HG03342 (cell line): Measurements from ENCODE around the gene OBP2A.
"Not testable (repeated sequence)": the region's sequence is repeated elsewhere in the genome, so short reads cannot be mapped to it uniquely, and the experiment has no call there.

ENCODE experiments used
- ATAC-seq: cut with Tn5 transposase; IDR thresholded peaks from one replicate; pipeline ENCODE4 v1.9.1; 2021; ENCODE audit warnings: mild to moderate bottlenecking, moderate library complexity; ENCODE audit not compliant: unreplicated experiment

OBP2A gene

GRCh38 chr9:135509458-135509857 lies 36.5 kb upstream of the OBP2A start:
- ATAC-seq: no peak

DNA sequence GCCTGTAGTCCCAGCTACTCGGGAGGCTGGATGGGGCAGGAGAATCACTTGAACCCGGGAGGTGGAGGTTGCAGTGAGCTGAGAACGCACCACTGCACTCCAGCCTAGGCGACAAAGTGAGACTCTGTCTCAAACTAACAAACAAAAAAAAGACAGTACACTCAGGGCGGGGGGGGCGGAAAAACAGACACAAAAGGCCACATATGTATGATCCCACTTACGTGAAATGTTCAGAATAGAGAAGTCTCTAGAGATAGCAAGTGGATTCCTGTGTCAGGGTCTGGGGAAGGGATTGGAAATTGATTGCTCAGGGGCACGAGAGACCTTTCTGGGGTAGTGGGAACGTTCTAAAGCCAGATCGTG lies 33.7 kb upstream of the OBP2A start:
- ATAC-seq: no peak

DNA sequence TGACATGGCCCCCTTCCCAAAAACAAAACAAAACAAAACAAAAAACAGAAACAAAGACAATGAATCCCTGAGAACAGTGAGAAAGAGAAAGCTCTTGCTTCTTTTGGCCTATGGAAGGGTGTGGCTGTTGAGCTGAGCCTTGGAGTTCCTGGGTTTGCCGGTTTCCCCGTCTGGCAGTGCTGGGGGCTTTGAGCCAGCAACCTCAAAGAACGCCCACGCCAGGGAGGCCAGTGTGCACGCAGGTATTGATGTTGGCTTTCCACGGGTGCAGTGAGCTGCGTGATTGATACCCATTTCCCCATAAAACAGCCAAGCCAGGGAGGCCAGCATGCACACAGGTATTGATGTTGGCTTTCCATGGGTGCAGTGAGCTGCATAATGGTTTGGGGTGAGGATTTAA lies 33.0 kb upstream of the OBP2A start:
- no peak for ATAC-seq

GRCh38 chr9:135513351-135513846 lies 32.5 kb upstream of the OBP2A start:
- no peak for ATAC-seq

DNA sequence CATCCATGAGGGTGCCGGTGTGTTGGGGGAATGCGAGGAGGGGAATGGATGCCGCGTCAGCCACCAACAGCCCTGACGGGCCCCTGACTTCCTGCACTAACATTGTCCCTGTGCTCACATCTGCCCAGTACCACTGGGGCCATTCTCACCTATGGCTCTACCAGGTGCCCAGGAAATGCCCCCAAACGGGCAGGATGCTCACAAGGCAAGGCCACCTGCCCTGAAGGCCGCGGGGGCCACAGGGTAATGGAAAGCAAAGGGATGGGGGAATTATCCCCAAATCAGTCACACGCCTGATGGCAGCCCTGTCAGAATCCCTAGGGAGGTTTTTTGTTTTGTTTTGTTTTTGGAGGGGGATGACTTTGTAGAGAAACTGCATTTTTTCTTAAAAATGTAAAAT lies 32.0 kb upstream of the OBP2A start:
- not testable (repeated sequence) for ATAC-seq

GRCh38 chr9:135514342-135515082 lies 31.4 kb upstream of the OBP2A start:
- no peak for ATAC-seq

- no peak for ATAC-seq
Observed at GRCh38 chr9:135515083-135515951, 30.6 kb upstream of the OBP2A start.

- no peak for ATAC-seq
Observed at GRCh38 chr9:135516132-135516860, 29.6 kb upstream of the OBP2A start.

- no peak for ATAC-seq
Observed at GRCh38 chr9:135517407-135517822, 28.5 kb upstream of the OBP2A start.

DNA sequence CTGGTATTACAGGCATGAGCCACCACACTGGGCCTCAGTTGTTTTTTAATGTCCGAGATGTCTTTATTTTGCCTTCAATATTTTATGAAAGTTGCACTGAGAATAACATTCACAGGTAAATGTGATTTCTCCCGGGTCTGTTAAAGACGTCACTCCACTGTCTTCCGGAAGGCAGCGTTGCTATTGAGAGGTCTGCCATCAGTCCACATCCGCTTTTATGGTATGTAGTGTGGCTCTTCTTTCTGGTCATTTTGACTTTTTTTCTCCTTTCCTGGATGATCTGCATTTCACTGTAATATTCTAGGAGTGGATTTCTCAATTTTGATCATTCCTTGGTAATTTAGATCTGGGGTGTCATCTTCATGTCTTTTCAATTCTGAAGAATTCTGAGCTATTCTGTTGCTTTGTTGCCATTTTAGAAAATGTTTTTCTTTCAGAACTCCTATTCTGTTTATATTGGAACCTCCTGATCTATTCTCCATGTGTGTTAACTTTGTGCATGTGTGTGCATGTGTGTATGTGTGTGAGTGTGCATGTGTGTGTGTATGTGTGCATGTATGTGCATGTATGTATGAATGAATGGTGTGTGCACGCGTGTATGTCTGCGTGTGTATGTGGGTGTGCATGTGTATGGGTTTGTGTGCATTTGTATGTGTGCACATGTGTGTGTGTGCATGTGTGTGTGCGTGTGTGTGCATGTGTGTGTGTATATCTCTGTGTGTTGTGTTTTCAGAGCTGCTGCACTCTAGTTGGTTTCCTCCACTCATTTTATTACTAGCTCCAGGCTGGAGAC lies 26.6 kb upstream of the OBP2A start:
- no peak for ATAC-seq

- no peak for ATAC-seq
Observed at GRCh38 chr9:135520916-135521607, 24.9 kb upstream of the OBP2A start, which contains the start of gene LCN1. LCN1 (plus strand) TSS chr9:135521440; CDS start chr9:135521498, 58 bp downstream.

GRCh38 chr9:135521608-135522095 lies 24.3 kb upstream of the OBP2A start:
- ATAC-seq: no peak

GRCh38 chr9:135522137-135522877 lies 23.6 kb upstream of the OBP2A start:
- ATAC-seq: no peak

DNA sequence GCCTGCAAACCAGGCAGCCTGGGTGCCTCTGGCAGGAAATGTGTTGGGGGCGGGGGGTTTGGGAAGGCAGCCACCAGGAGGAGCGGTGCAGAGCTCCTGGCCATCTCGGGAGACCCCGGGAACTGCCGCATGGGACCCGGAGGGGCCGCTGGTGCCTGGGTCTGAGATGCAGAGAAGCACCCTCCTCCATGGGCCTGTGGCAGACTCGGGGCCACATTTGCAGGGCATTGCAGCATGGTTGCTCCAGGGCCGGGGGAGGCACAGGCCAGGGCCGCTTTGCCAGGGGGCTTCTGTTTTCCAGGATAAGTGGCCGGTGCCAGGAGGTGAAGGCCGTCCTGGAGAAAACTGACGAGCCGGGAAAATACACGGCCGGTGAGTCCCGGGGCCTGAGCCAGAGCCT lies 23.0 kb upstream of the OBP2A start:
- no peak for ATAC-seq

- no peak for ATAC-seq
Observed at GRCh38 chr9:135523521-135524129, 22.3 kb upstream of the OBP2A start.

- ATAC-seq: no peak
Observed at GRCh38 chr9:135524130-135524861, 21.6 kb upstream of the OBP2A start.

GRCh38 chr9:135525241-135526088 lies 20.5 kb upstream of the OBP2A start:
- ATAC-seq: no peak
